A673 (cell line): ENCODE data around the gene KLC4.

ENCODE experiments used
- EZH2 ChIP-seq: fragments of 200-600 bp; sonication (generic); IDR thresholded peaks from 2 replicates; pipeline ENCODE4 v1.6.1; 2017; ENCODE audit warnings: borderline replicate concordance, low read depth, mild to moderate bottlenecking, mixed read lengths, antibody characterized with exemption, low read length; ENCODE audit not compliant: poor library complexity, severe bottlenecking
- TF ChIP-seq, protein P1 (sequence below): fragments of 300-800, 200-600 bp; sonication (generic); conservative IDR thresholded peaks from 2 replicates; pipeline ENCODE4 v1.5.1; 2017; ENCODE audit warnings: low read depth, mild to moderate bottlenecking, antibody characterized with exemption, low read length, moderate library complexity, mixed read lengths

DNA sequence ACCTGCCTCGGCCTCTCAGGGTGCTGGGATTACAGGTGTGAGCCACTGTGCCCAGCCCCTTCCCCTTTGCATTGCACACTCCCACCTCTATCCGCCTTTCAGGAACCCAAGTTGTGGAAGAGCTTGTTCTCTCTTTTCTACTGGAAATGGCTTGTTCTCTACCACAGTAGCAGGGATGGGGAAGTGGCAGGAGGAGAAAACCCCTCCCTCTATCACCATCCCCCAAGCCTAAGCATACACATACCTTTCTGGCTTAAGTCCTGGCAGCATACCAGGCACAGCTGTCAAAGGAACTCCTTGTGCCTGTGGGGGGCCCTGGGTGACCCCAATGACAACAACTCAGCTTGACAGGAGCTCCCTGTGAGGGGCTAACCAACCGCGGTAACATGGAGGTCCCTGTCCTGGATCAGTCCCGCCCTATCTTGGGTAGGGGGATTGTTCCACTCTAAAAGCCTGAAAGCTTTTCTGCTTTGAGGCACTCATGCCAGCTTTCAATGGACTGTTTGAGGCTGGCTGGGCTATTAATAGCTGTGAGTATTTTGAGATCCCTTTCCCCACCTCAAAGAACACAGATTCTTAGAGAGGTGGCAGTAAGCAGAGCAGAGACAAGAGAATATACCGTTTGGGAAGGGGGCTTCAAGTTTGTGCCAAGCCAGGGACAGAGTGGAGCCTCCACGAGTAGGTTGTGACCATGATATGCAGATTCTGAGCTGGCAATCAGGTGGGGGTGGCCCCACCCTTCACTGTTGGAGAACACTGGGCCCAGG lies 43.1 kb upstream of the KLC4 start:
- TF ChIP-seq, protein P1, sequence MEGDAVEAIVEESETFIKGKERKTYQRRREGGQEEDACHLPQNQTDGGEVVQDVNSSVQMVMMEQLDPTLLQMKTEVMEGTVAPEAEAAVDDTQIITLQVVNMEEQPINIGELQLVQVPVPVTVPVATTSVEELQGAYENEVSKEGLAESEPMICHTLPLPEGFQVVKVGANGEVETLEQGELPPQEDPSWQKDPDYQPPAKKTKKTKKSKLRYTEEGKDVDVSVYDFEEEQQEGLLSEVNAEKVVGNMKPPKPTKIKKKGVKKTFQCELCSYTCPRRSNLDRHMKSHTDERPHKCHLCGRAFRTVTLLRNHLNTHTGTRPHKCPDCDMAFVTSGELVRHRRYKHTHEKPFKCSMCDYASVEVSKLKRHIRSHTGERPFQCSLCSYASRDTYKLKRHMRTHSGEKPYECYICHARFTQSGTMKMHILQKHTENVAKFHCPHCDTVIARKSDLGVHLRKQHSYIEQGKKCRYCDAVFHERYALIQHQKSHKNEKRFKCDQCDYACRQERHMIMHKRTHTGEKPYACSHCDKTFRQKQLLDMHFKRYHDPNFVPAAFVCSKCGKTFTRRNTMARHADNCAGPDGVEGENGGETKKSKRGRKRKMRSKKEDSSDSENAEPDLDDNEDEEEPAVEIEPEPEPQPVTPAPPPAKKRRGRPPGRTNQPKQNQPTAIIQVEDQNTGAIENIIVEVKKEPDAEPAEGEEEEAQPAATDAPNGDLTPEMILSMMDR = no peak
- TF ChIP-seq EZH2 = no peak
